CD4-positive, alpha-beta T cell treated with Interleukin-12 subunit alpha and Interleukin-12 subunit beta, for 1 hour (primary cell): ENCODE data around the gene MKRN3.
"Not testable (repeated sequence)": the region's sequence is repeated elsewhere in the genome, so short reads cannot be mapped to it uniquely, and the experiment has no call there.

Experiments
- DNase-seq: peaks from one replicate; pipeline ENCODE4 v3.0.0-alpha.2; 2020

The MKRN3 gene

DNA sequence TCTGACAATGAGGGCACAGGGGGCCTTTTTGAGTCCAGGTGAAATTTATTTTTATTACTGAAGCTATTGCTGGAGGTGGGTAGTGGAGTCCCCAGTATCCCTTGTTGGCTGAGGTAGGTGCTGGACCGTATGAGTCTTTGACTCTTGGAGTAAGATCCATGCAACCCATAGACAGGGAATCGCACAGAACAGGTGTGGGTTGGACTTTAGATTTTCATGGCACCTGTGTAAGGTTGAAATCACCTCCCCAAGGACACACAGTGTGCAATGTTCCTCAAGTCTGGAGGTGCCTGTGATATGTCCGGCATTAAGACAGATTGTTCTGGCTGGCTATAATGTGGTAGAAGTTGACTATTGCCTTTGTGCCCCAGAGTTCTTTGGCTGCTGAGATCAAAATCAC, 23.5 kb downstream of the MKRN3 start:
- no peak for DNase-seq

DNA sequence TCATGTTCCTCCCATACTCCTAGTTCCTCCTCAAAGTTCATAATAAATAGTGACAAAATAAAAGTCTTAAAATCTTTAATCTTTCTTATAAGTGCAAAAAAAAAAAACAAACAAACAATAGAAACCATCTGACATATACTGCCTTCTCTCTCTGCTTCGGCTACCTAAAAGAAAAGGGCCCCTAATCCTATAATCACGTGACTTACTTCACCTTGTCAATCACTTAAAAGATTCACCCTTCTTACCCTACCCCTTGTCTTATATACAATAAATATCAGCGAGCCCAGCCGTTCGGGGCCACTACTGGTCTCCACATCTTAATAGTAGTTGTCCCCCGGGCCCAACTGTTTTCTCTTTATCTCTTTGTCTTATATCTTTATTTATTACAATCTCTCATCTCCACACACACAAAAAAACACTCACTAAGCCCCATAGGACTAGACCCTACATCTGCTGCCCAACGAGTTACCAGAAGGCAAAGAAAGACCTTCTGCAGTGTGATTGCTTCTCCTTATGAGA, 28.8 kb downstream of the MKRN3 start:
- DNase-seq = no peak

DNA sequence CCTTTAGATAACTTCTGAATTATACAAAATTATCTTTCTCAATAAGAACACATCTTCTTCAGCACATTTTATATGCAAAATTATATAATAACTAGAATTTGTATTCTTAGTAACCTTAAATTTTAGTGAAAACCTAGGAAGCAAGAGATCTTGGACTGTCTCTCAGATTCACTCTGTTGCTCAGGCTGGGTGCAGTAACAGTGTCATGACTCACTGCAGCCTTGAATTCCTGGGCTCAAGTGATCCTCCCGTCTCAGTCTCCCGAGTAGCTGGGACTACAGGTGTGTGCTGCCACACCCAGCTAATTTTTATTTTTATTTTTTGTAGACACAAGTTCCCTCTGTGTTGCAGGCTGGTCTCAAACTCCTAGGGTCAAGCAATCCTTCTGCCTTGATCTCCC, 29.9 kb downstream of the MKRN3 start:
- no peak for DNase-seq

DNA sequence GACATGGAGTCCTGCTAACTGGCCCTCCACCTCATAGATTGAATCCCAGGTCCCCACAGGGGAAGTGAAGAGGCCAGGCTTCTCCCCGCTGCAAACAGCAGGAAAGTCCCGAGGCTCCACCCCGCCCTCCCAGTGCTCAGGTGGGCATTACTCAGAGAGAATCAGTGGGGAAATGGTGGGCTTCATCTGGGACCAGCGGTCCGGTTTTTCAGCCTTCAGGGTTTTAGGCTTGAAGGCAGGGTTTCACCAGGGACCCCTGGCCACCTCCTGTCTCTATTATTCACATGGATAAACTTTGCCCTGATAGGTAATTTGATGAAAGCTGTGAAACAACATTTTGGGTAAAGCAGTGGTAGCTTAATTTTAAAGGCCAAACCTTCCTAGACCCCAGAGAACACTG, 31.3 kb downstream of the MKRN3 start:
- DNase-seq = no peak

DNA sequence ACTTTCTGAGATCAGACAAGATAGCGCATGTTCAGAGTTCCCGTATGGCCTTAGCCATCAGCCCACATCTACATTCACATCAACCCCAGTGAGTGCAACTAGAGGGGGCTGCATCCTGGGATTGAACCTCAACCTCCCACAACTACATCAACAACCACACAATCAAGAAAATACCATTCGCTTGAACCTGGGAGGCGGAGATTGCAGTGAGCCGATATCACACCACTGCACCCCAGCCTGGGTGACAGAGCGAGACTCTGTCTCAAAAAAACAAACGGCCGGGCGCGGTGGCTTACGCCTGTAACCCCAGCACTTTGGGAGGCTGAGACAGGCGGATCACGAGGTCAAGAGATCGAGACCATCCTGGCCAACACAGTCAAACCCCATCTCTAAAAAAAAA, 31.8 kb downstream of the MKRN3 start:
- not testable (repeated sequence) for DNase-seq

DNA sequence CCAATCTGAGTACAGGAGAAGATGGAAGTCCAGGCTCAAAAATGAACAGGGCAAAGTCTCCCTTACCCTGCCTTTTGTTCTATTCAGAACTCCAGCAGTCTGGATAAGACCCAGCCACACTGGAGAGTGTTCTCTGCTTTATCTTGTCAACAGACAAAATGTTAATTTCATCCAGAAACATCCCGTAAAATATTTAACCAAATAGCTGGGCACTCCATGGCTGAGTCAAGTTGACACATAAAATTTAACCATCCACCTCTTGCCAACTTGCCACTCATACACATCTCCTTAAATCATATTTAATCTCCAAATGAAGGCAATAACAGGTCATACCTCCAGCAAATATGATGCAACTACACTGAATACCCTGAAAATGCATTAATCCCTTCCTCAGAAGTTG, 33.6 kb downstream of the MKRN3 start:
- no peak for DNase-seq

DNA sequence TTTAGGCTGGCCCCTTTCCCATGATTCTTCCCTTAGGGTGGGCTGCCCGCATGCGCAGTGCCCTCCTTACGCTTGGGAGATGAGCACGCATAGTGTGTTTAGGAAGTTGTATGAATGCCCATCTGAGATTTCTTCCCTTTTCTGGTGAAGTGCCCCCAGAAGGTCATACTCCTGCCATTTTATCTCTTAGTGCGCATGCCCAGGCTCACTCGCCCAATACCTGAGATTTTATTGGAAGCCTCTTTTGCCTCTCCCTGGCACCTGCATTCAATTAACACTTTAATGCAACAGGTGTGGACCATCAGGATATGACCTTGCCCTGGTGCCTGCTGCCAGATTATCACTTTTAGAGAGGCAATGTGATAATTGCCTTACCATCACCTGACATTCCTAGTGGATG, 36.6 kb downstream of the MKRN3 start:
- DNase-seq = no peak

DNA sequence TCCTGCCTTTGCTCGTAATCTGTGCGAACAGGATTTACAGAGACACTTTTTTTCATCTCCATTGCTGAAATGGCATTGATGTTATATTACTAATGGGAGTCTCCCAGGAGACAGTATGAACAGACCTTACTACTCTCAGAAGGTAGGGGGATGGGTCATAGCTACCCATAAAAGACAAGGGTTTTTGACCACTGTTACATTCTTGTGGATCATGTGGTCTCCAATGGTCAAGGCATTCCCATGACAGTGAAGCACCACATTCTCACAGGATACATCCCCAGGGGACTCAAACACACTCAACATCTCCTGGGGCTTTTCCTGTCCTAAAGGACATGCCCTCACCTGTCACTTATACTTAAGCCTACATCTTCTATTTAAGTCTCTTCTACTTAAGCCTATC, 40.8 kb downstream of the MKRN3 start:
- DNase-seq = no peak

DNA sequence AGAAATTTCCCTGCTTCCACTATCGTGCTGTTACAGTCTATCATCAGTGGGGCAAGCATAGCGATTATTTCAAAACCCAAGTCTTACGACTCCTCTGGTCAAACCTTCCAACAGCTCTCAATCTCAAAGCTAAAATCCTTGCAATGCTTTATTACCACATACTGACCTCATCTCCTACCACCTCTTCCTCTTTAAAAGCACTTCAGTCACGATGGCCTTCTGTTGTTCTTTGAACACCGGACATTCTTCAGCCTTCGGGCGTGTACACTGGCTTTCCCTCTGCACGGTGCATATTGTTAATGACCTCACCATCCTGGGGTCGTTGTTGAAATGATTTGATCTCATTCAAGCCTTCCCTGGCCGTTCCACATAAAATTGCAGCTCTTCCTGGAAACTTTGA, 51.1 kb downstream of the MKRN3 start:
- no peak for DNase-seq
